DOHH2 (cell line): ENCODE data around the gene SLC5A10.

Experiments
- H3F3A ChIP-seq: fragments of 200-600 bp; sonication (generic), shearing (Covaris generic); 2 replicates; pipeline ENCODE4 v1.6.0; 2016; ENCODE audit warnings: antibody characterized with exemption, mild to moderate bottlenecking; ENCODE audit not compliant: control insufficient read depth, insufficient read depth
- H3K27ac ChIP-seq: fragments of 200-600 bp; sonication (generic); 2 replicates; pipeline ENCODE4 v1.5.1; 2014; ENCODE audit warnings: low read depth, mild to moderate bottlenecking, low read length, moderate library complexity
- H3K27me3 ChIP-seq: fragments of 200-600 bp; sonication (generic); 2 replicates; pipeline ENCODE4 v1.6.1; 2014; ENCODE audit warnings: mild to moderate bottlenecking, low read length, mixed read lengths; ENCODE audit not compliant: control insufficient read depth
- H3K36me3 ChIP-seq: fragments of 200-600 bp; sonication (generic); 2 replicates; pipeline ENCODE4 v1.6.1; 2014; ENCODE audit warnings: mild to moderate bottlenecking, low read length, moderate library complexity, mixed read lengths; ENCODE audit not compliant: control insufficient read depth
- H3K4me1 ChIP-seq: fragments of 200-600 bp; sonication (generic); 2 replicates; pipeline ENCODE4 v1.6.1; 2014; ENCODE audit warnings: mild to moderate bottlenecking, low read length, mixed read lengths; ENCODE audit not compliant: control insufficient read depth
- H3K4me2 ChIP-seq: fragments of 200-600 bp; sonication (generic); 2 replicates; pipeline ENCODE4 v1.6.0; 2014; ENCODE audit warnings: mild to moderate bottlenecking, low read length, moderate library complexity
- H3K4me3 ChIP-seq: fragments of 200-600 bp; sonication (generic); 2 replicates; pipeline ENCODE4 v1.5.1; 2014; ENCODE audit warnings: mild to moderate bottlenecking, low read length, mixed read lengths
- H3K79me2 ChIP-seq: fragments of 200-600 bp; sonication (generic); 2 replicates; pipeline ENCODE4 v1.6.1; 2014; ENCODE audit warnings: mild to moderate bottlenecking, low read length, mixed read lengths; ENCODE audit not compliant: control insufficient read depth
- H3K9me2 ChIP-seq: fragments of 200-600 bp; sonication (generic); replicated peaks from 2 replicates; pipeline ENCODE4 v1.6.1; 2014; ENCODE audit warnings: mild to moderate bottlenecking, low read length, mixed read lengths; ENCODE audit not compliant: control insufficient read depth
- H3K9me3 ChIP-seq: fragments of 200-600 bp; sonication (generic); 2 replicates; pipeline ENCODE4 v1.6.1; 2014; ENCODE audit warnings: antibody characterized with exemption, low read length, mixed read lengths; ENCODE audit not compliant: control insufficient read depth, insufficient read depth
- H4K20me1 ChIP-seq: fragments of 200-600 bp; sonication (generic); 2 replicates; pipeline ENCODE4 v1.6.0; 2014; ENCODE audit warnings: low read depth, mild to moderate bottlenecking, antibody characterized with exemption, low read length, moderate library complexity; ENCODE audit not compliant: control insufficient read depth, insufficient read depth
- CTCF ChIP-seq: fragments of 200-600 bp; sonication (generic); IDR thresholded peaks from one replicate; pipeline ENCODE4 v1.5.1; 2014; ENCODE audit warnings: antibody characterized with exemption, mild to moderate bottlenecking, low read depth, low read length; ENCODE audit not compliant: poor library complexity, severe bottlenecking
- EZH2phosphoT487 ChIP-seq: fragments of 200-600 bp; sonication (generic); IDR thresholded peaks from 2 replicates; pipeline ENCODE4 v1.6.1; 2017; ENCODE audit warnings: borderline replicate concordance, mild to moderate bottlenecking, antibody characterized with exemption, low read length, moderate library complexity, mixed read lengths

The SLC5A10 gene

GRCh38 chr17:18968945-18969887, 17.3 kb downstream of the SLC5A10 start:
- no peak overlapping the region for H3K4me3 ChIP-seq
- H3F3A ChIP-seq, result no peaks in the 10 kb centered on the region
- H4K20me1 ChIP-seq, result no peaks in the 10 kb centered on the region
- H3K4me2 ChIP-seq, result no peak overlapping the region
- H3K79me2 ChIP-seq, result no peaks in the 10 kb centered on the region
- H3K36me3 ChIP-seq, result peaks cover 5% of the 10 kb centered on the region; the same call in 1 of the 2 replicates
- H3K9me2 ChIP-seq, result no peaks in the 10 kb centered on the region
- peaks cover 6% of the 10 kb centered on the region; the same call in 1 of the 2 replicates for H3K4me1 ChIP-seq
- H3K27me3 ChIP-seq, result no peaks in the 10 kb centered on the region
- H3K9me3 ChIP-seq, result no peaks in the 10 kb centered on the region
- no peak overlapping the region for H3K27ac ChIP-seq
- TF ChIP-seq EZH2phosphoT487 (no peak), CTCF (no peak)

- Histone ChIP-seq H3K36me3 (peaks cover 5% of the 10 kb centered on the region; the same call in 1 of the 2 replicates), H4K20me1 (no peaks in the 10 kb centered on the region), H3K27ac (no peak overlapping the region), H3K27me3 (no peaks in the 10 kb centered on the region), H3K79me2 (no peaks in the 10 kb centered on the region), H3K4me2 (no peak overlapping the region), H3K4me3 (no peak overlapping the region), H3F3A (no peaks in the 10 kb centered on the region), H3K9me3 (no peaks in the 10 kb centered on the region), H3K4me1 (peaks cover 6% of the 10 kb centered on the region; the same call in 1 of the 2 replicates), H3K9me2 (no peaks in the 10 kb centered on the region)
- TF ChIP-seq EZH2phosphoT487 (no peak), CTCF (no peak)
Measured at GRCh38 chr17:18970582-18971480, 18.9 kb downstream of the SLC5A10 start.

- Histone ChIP-seq H3K9me2 (no peaks in the 10 kb centered on the region), H3K4me1 (peaks cover 6% of the 10 kb centered on the region; the same call in 1 of the 2 replicates), H4K20me1 (no peaks in the 10 kb centered on the region), H3K36me3 (peaks cover 5% of the 10 kb centered on the region; the same call in 1 of the 2 replicates), H3K27me3 (no peaks in the 10 kb centered on the region), H3K4me3 (no peak overlapping the region), H3K4me2 (no peak overlapping the region), H3F3A (no peaks in the 10 kb centered on the region), H3K9me3 (no peaks in the 10 kb centered on the region), H3K79me2 (no peaks in the 10 kb centered on the region), H3K27ac (no peak overlapping the region)
- TF ChIP-seq CTCF (no peak), EZH2phosphoT487 (no peak)
Measured at GRCh38 chr17:18971801-18972200, 19.8 kb downstream of the SLC5A10 start.
